HG03095 (cell line): Measurements from ENCODE around the gene ISG20.

Experiments
- ATAC-seq: cut with Tn5 transposase; IDR thresholded peaks from one replicate; pipeline ENCODE4 v1.9.1; 2021; ENCODE audit warnings: moderate library complexity; ENCODE audit not compliant: unreplicated experiment

ISG20 gene

GRCh38 chr15:88680241-88681001 is 41.6 kb downstream of the ISG20 start:
- ATAC-seq = no peak

GRCh38 chr15:88681610-88682221 is 42.9 kb downstream of the ISG20 start:
- no peak for ATAC-seq

GRCh38 chr15:88684345-88684744 is 45.5 kb downstream of the ISG20 start:
- no peak for ATAC-seq

- no peak for ATAC-seq
Measured at GRCh38 chr15:88686166-88686565, 47.4 kb downstream of the ISG20 start.

- ATAC-seq = no peak
Measured at GRCh38 chr15:88688394-88688933, 49.6 kb downstream of the ISG20 start.

- ATAC-seq = no peak
Measured at GRCh38 chr15:88690331-88690730, 51.5 kb downstream of the ISG20 start.

DNA sequence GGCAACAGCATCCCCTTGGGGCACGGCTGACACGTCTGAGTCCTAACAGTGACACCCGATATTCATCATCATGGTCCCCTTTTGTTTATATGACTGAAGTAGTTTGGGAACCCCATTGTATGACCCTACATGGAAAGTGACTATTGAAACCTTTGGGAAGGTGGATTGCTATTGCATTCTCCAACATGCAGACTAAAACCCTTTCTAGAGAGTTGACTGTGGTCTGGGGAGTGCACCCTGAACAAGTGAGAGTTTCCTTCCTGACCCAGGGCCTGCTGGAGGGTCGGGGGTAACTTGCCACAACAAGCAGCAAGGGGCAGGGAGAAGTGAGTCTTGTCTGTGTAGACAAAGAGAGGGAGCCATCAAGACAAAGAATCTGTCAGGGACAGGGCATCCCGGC is 54.4 kb downstream of the ISG20 start:
- no peak for ATAC-seq

GRCh38 chr15:88695101-88695500 is 56.3 kb downstream of the ISG20 start:
- ATAC-seq = no peak

- no peak for ATAC-seq
Measured at GRCh38 chr15:88695691-88696251, 57.0 kb downstream of the ISG20 start.

- ATAC-seq = no peak
Measured at GRCh38 chr15:88696254-88696653, 57.4 kb downstream of the ISG20 start.

DNA sequence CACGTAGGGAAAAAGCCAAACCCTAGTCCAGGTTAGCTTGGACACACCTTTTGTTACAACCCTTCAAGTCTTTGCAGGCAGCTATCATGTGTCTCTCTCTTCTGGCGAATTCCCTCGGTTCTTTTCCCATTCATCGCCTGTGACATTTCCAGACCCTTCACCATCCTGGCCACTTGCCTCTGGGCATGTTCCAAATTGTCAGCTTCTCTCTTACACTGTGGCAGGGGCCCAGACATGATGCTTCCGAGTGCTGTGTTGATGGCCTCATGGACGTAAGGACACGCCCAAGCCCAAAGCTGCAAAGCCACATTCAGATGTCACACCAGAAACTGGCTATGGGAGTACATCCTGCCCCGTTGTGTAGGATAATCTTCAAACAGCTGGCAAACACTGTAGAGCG is 58.5 kb downstream of the ISG20 start:
- no peak for ATAC-seq

DNA sequence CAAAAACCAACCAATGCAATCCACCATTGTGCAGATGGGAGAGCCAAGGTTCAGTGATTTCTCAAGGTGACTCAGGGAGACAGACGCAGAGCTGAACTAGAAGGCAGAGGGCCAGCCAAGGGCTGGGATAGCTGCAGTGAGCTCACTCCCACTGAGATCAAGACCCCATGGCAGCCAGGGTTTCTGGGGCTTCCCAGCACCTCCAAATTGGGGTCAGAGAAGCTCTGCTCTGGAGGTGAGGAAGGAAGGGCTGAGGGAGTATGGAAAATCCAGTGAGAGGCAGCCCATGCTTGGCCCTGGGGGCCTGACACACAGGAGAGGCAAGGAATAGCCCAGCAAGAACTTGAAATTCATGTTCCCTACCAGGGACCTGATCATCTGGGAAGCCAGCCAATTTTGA is 61.0 kb downstream of the ISG20 start:
- ATAC-seq = no peak

GRCh38 chr15:88700716-88701115 is 61.9 kb downstream of the ISG20 start:
- no peak for ATAC-seq

DNA sequence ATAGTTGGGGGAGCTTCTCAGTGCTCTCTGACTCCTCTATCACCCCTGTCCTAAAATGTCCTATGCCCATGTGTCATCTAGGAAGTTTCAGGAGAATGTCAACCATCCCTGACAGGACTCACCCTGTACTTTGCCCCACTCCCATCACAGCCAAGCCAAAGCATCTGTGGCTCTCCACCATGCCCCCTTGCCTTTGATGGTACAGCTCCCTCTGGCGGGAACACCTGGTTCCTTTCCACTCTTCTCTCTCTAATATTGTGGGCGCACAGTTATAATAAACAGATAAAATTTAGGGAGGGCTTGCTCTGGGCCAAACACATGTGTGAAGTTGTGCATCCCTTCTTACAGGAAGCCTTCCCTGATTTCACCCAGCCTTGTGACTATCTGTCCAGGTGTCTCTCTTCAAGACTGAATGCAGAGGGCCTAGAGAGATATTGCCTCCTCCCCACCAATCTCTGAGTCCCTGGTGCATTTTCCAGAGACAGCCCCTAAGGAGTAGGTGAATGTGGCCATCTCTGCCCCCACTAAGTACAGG is 62.8 kb downstream of the ISG20 start:
- ATAC-seq = peak; percentile 87

DNA sequence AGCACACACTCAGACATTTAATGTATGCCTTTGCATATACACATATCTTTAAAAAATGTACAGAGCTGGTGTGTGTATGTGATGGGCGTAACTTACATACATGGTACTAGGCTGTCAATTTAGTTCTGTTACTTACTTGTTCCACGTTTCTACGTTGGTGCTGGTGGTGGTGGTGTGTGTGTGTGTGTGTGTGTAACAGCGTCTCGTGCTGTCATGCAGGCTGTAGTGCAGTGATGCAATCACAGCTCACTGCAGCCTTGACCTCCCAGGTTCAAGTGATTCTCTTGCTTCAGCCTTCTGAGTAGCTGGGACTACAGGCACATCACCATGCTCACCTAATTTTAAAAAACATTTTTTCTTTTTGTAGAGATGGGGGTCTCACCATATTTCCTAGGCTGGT is 64.2 kb downstream of the ISG20 start:
- ATAC-seq = no peak

DNA sequence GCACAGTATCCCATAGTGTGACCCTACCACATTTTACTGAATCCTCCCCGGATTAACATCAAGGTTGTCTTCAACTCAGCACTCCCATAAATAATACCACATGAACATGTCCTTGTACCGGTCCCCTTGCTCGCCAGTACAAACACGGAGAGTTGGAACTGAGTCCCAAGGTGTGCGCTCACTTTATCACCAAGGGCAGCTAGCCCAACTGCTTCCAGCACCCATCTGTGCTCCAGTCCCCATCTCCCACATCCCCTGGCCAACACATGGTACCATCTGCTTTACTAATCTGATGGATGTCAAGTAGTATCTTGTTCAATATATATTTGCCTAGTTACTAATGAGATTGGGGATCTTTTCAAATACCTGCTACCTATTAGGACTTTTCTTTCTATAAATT is 64.7 kb downstream of the ISG20 start:
- no peak for ATAC-seq

DNA sequence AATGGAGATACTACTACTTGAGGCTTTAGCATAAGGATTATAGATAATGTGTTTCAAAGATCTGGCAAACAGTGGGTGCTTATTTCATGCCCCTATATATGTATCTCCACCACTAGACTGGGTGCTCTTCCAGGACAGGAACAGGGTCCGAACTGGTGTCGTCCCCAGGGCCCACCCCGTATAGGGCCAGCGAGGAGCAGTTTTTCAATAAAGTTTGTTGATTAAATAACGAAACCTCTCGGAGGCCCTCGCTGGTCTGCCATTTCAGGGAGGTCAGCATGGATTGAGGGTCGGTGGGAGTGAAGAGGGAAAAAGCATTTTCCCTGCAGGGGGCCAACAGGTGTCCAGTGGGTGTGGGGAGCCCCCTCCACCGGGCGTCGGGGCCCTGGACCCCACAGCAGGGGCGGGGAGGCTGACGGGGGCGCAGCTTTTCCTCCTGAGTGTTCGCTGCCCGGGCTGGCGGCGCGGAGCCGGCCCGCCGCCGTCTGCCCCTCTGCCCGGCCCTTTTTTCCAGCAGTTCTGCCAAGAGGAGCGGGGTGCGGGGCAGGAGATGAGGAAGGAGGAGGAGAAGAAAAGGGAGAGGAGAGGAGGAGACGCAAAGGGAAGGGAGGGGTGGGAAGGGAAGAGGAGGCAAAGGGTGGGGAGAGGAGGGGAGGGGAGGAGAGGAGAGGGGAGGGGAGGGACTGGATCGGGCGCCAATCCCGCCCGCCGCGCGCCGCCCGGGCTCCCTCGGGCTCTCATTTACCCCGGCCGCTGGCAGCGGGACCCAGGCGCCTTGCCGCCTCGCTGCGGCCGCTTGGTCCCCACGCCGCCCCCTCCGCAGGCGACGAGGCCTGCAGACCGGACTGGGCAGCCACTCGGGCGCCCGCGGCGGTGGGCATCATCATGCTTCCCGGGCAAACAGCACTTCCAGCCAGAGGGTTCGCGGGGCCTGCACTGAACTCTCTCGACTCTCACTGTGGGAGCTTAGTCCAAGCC is 66.3 kb downstream of the ISG20 start:
- ATAC-seq = no peak

DNA sequence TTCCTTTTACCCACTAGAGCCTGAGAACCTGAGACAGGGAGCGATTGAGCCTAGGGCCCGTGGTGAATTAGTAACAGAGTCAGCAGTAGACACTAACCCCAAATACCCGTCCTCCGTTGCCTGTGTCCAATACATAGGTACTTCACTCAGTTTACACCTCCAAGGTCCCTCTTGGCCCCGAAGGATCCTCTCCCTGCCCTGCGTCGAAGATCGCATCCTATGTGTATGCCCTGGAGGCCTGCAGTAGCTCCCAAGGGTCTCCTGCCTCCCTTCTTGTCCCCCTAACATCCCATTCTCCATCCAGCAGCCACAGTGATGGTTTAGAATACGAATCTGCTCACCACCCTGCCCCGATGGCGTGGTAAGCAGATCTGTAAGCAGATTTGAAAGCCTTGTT is 67.0 kb downstream of the ISG20 start:
- ATAC-seq = no peak
